Sigmoid colon (tissue), 7 donors: ENCODE results near the gene TYMP. TPM values are rescaled to one million over a fixed set of nuclear protein-coding genes. Genes with fewer than 3 reads are reported as not detected.

Experiments
- DNase-seq: peaks from one replicate; pipeline ENCODE4 v3.0.0-alpha.2; 2019
- H3K27ac ChIP-seq, 4 donors: fragments of 200-600 bp; sonication (generic); one replicate each; pipeline ENCODE4 v1.5.1; 2016 to 2019; ENCODE audit warnings: mild to moderate bottlenecking in 1 of 4
- H3K27me3 ChIP-seq, 3 donors: fragments of 200-600 bp; sonication (generic); one replicate each; pipeline ENCODE4 v1.5.1; 2019; ENCODE audit warnings: mild to moderate bottlenecking in 1 of 3
- H3K36me3 ChIP-seq, 4 donors: fragments of 200-600 bp; sonication (generic); one replicate each; pipeline ENCODE4 v1.5.1; 2016 to 2019
- H3K4me1 ChIP-seq, 4 donors: fragments of 200-600 bp; sonication (generic); one replicate each; pipeline ENCODE4 v1.5.1; 2017 to 2019
- H3K4me3 ChIP-seq, 4 donors: fragments of 200-600 bp; sonication (generic); one replicate each; pipeline ENCODE4 v1.5.1; 2017 to 2019; ENCODE audit warnings: mild to moderate bottlenecking in 2 of 4, moderate library complexity in 1 of 4
- H3K9me3 ChIP-seq, 4 donors: fragments of 200-600 bp in 3 of 4; sonication (generic) in 3 of 4; one replicate each; pipeline versions ENCODE4 v1.5.1 to v1.6.1; 2013 to 2019
- EP300 ChIP-seq, 4 donors: sonication (generic); formaldehyde crosslinking; IDR thresholded peaks; one replicate each; pipeline ENCODE4 v1.6.1; 2017; ENCODE audit warnings: antibody characterized with exemption in 4 of 4
- POLR2A ChIP-seq, 2 donors: fragments of 450-650 bp; IDR thresholded peaks; one replicate each; pipeline ENCODE4 v1.6.1; 2016; ENCODE audit warnings: antibody characterized with exemption in 2 of 2, mild to moderate bottlenecking in 2 of 2, moderate library complexity in 2 of 2
- POLR2AphosphoS5 ChIP-seq, 4 donors: sonication (generic); formaldehyde crosslinking; IDR thresholded peaks; one replicate each; pipeline ENCODE4 v1.6.1; 2017; ENCODE audit warnings: antibody characterized with exemption in 4 of 4
- WGBS, 2 donors: extraction: QIAGEN DNeasy Blood & Tissue Kit; methylation state at CpG; one replicate each; pipeline ENCODE4 v1.1.7; 2013; 5-methylcytosine and 5-hydroxymethylcytosine counted together
- intact Hi-C: fragments of 100-400 bp; cut with DNase I; formaldehyde crosslinking; loops from one replicate; pipeline ENCODE4 v1.15.1; 2023
- polyA plus RNA-seq, 3 donors: library from polyadenylated mRNA; stranded (reverse); fragments of 200-250 nt; gene quantifications; one replicate each; pipeline ENCODE4 v1.2.3, GENCODE V29; 2013
- total RNA-seq, 4 donors: library from RNA; depleted of rRNA; stranded (reverse); fragments of >200 nt; gene quantifications; one replicate each; pipeline ENCODE4 v1.1.0, GENCODE V29; 2016
- TF ChIP-seq, protein P1 (sequence below), 4 experiments: fragments of 450-650 bp in 3 of 4; fragments of 200-600 bp in 1 of 4; IDR thresholded peaks; one replicate each; pipeline ENCODE4 v1.5.1; 2016 to 2019; ENCODE audit warnings: antibody characterized with exemption in 4 of 4, mild to moderate bottlenecking in 3 of 4, moderate library complexity in 2 of 4
- donor health status: healthy with polysubstance abuse.
- donor health status: Bipolar disorder and iron deficiency.
- donor health status: healthy.

TYMP gene
- total and polyA plus RNA-seq, 7 donors, result 17.4 to 169 (median 23.0) TPM

DNA sequence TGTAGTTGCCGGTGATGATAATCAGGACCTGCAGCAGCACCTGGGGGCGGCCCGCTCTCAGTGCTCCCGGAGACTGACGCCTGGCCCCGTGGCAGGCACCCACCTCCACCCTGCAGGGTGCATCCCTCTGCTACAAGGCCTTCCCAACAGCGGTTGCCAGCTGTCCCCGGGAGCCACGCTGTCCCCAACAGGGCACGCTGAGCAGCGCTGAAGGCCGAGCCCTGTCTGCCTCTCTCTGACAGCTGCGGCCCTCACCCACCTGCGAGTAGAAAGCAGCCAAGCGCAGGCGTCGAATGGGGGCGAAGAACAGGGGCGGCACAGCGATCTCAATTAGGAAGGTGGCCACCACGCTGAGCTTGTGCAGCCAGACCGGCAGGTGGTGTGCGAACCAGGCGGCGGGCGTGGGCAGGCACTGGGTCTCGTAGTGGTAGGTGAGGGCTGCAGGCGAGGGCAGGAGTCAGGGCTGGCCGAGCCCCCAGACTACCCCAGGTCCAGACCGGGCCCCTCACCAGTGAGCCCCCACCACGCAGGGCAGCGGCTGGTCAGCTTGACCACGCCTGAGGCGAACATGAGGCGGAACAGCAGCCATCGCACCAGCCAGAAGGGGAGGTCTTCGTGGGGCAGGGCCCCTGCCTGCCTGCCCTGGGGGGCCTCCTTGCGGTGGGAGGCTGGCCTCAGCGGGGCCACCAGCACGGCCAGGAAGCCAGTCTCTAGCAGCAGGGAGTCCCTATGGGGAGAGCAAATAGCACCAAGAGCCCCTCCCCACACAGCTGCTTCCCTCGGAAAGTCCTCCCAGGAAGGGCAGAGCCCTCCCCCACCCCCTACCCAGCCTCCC lies 23.8 kb downstream of the TYMP start:
- intact Hi-C loops, result loop anchor here (2.0 to 5.0 kb wide), 3 partner anchors 31 to 264 kb away; partner anchors contain the start of gene SBF1
- 92 to 94% methylated on average over 41 of the region's 41 CpGs for WGBS, 2 donors
- no peaks in the 10 kb centered on the region for H3K27me3 ChIP-seq
- no peak overlapping the region for H3K27ac ChIP-seq
- H3K4me1 ChIP-seq, result peaks cover 0 to 39% (median 24%) of the 10 kb centered on the region in 4 donors
- TF ChIP-seq, protein P1, sequence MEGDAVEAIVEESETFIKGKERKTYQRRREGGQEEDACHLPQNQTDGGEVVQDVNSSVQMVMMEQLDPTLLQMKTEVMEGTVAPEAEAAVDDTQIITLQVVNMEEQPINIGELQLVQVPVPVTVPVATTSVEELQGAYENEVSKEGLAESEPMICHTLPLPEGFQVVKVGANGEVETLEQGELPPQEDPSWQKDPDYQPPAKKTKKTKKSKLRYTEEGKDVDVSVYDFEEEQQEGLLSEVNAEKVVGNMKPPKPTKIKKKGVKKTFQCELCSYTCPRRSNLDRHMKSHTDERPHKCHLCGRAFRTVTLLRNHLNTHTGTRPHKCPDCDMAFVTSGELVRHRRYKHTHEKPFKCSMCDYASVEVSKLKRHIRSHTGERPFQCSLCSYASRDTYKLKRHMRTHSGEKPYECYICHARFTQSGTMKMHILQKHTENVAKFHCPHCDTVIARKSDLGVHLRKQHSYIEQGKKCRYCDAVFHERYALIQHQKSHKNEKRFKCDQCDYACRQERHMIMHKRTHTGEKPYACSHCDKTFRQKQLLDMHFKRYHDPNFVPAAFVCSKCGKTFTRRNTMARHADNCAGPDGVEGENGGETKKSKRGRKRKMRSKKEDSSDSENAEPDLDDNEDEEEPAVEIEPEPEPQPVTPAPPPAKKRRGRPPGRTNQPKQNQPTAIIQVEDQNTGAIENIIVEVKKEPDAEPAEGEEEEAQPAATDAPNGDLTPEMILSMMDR (IDR thresholded peaks at IDR 0.05), result no peak
- TF ChIP-seq EP300 (IDR thresholded peaks at IDR 0.05) (no peak), POLR2AphosphoS5 (IDR thresholded peaks at IDR 0.05) (no peak)
- H3K4me3 ChIP-seq, result peak overlapping the region; percentile 67 to 97 (median 96)
- DNase-seq, result peak; percentile 66
- peaks cover 20 to 36% (median 29%) of the 10 kb centered on the region in 4 donors for H3K36me3 ChIP-seq
- H3K9me3 ChIP-seq, result no peaks in the 10 kb centered on the region

GRCh38 chr22:50505276-50505775 lies 24.5 kb downstream of the TYMP start:
- no peak overlapping the region for H3K27ac ChIP-seq
- H3K9me3 ChIP-seq, result no peaks in the 10 kb centered on the region
- no peaks in the 10 kb centered on the region for H3K27me3 ChIP-seq
- DNase-seq, result no peak
- TF ChIP-seq POLR2AphosphoS5 (IDR thresholded peaks at IDR 0.05), result no peak
- TF ChIP-seq EP300 (IDR thresholded peaks at IDR 0.05), result no peak
- TF ChIP-seq POLR2A (IDR thresholded peaks at IDR 0.05), result no peak
- TF ChIP-seq, protein P1 (IDR thresholded peaks at IDR 0.05), result no peak
- H3K36me3 ChIP-seq, result peaks cover 20 to 36% (median 29%) of the 10 kb centered on the region in 4 donors
- peaks cover 0 to 39% (median 24%) of the 10 kb centered on the region in 4 donors for H3K4me1 ChIP-seq
- no peak overlapping the region for H3K4me3 ChIP-seq
- intact Hi-C loops, result loop anchor here (5.0 kb wide), 2 partner anchors 158 to 263 kb away; no protein-coding TSS in a partner anchor
- 94 to 96% methylated on average over 14 of the region's 14 CpGs for WGBS, 2 donors

DNA sequence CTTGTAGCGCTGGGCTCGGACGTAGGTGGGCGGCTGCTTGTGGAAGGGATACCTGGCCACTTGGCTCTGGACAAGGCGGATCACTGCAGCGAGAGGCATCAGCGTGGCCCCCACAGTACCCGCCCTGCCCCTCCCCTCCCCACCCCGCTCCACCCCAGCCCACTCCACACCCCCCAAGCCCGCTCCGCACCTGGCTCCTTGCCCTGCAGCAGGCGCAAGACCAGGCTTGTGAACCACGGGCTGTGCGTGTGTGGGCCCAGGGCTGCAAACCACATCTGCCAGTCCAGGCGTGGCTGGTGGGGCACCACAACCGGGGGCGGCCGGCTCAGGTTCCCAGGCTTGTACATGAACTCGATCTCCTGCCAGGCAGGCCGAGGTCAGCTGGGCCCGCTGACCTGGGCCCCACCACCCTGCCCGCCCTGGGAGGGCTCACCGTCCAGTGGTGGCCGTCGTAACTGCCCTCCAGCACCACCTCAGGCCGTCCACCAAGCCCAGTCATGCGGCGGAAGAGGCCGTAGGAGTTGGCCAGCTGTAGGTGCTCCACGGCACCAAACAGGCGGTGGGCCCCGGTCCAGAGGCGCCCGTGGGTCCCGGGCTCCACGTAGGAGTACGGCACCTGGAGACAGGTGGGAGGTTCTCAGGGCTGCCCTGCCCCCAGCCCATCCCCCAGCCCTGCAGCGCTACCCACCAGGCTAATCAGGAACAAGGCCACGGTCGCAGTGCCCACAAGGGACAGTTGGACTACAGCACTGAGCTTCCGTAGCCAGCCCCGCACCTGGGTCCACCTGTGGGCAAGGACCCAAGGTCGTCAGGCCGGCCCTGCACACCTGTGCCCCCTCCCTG lies 25.2 kb downstream of the TYMP start:
- H3K36me3 ChIP-seq, result peaks cover 20 to 36% (median 29%) of the 10 kb centered on the region in 4 donors
- no peaks in the 10 kb centered on the region for H3K9me3 ChIP-seq
- DNase-seq, result no peak
- H3K4me3 ChIP-seq, result no peak overlapping the region
- H3K27ac ChIP-seq, result no peak overlapping the region
- intact Hi-C loops, result loop anchor here (5.0 kb wide), 2 partner anchors 157 to 262 kb away; no protein-coding TSS in a partner anchor
- H3K4me1 ChIP-seq, result peaks cover 0 to 33% (median 24%) of the 10 kb centered on the region in 4 donors
- TF ChIP-seq POLR2A (IDR thresholded peaks at IDR 0.05) (no peak), EP300 (IDR thresholded peaks at IDR 0.05) (no peak), POLR2AphosphoS5 (IDR thresholded peaks at IDR 0.05) (no peak)
- TF ChIP-seq, protein P1 (IDR thresholded peaks at IDR 0.05), result no peak
- H3K27me3 ChIP-seq, result no peaks in the 10 kb centered on the region
- WGBS, 2 donors, result 94% methylated on average over 44 of the region's 44 CpGs

- 81 to 93% methylated on average over 25 to 26 of the region's 26 CpGs for WGBS, 2 donors
- Histone ChIP-seq H3K4me3 (no peak overlapping the region), H3K4me1 (peaks cover 0 to 25% (median 16%) of the 10 kb centered on the region in 4 donors), H3K9me3 (no peaks in the 10 kb centered on the region), H3K27me3 (no peaks in the 10 kb centered on the region), H3K36me3 (peaks cover 20 to 36% (median 29%) of the 10 kb centered on the region in 4 donors), H3K27ac (no peak overlapping the region)
- intact Hi-C loops, result no loop called here
- peak; percentile 69 for DNase-seq
- TF ChIP-seq, protein P1 (IDR thresholded peaks at IDR 0.05), result no peak
- TF ChIP-seq EP300 (IDR thresholded peaks at IDR 0.05) (no peak), POLR2AphosphoS5 (IDR thresholded peaks at IDR 0.05) (no peak), POLR2A (IDR thresholded peaks at IDR 0.05) (no peak)
These were observed 26.2 kb downstream of the TYMP start for GRCh38 chr22:50503475-50504145.
